H1 (cell line): ENCODE data around the gene DBH. TPM values are rescaled to one million over a fixed set of nuclear protein-coding genes. Genes with fewer than 3 reads are reported as not detected.

ENCODE experiments used
- CTCF ChIA-PET: fragments of 300-600 bp; sonication (Branson Sonifier 250); formaldehyde crosslinking; loops from one replicate; lab custom pipeline; 2021; ENCODE audit not compliant: partially characterized antibody; lab: Charles Lee
- POLR2A ChIA-PET: fragments of 300-600 bp; sonication (Branson Sonifier 250); formaldehyde crosslinking; loops from one replicate; lab custom pipeline; 2021; ENCODE audit warnings: inconsistent platforms; ENCODE audit not compliant: partially characterized antibody; lab: Charles Lee
- DNase-seq, 2 experiments: peaks; one replicate each; pipeline versions ENCODE4 v3.0.0 to v3.0.0-alpha.2; 2010 to 2022; ENCODE audit warnings: low spot score in 2 of 2, low read depth in 1 of 2, mixed read lengths in 1 of 2
- FAIRE-seq: peaks from 2 replicates; lab custom pipeline; 2011; peaks lifted over from hg19 to GRCh38; lab: Jason Lieb, UNC
- H2AFZ ChIP-seq: 2 replicates; pipeline ENCODE4 v1.8.1; 2012; ENCODE audit warnings: low read length, inconsistent platforms
- H2AK5ac ChIP-seq: 2 replicates; pipeline ENCODE4 v1.6.1; 2013; ENCODE audit warnings: low read depth, low read length
- H2BK120ac ChIP-seq: replicated peaks from 2 replicates; pipeline ENCODE3; 2013; ENCODE audit warnings: low read depth, low read length, inconsistent platforms
- H2BK12ac ChIP-seq: 2 replicates; pipeline ENCODE4 v1.6.1; 2013; ENCODE audit warnings: low read depth, low read length
- H2BK15ac ChIP-seq: 2 replicates; pipeline ENCODE4 v1.6.1; 2013; ENCODE audit warnings: low read length
- H2BK20ac ChIP-seq: 2 replicates; pipeline ENCODE4 v1.6.1; 2013; ENCODE audit warnings: low read length
- H2BK5ac ChIP-seq: 2 replicates; pipeline ENCODE4 v1.6.1; 2013; ENCODE audit warnings: low read depth, low read length
- H3K14ac ChIP-seq: 2 replicates; pipeline ENCODE4 v1.6.1; 2013; ENCODE audit warnings: inconsistent platforms; ENCODE audit not compliant: insufficient read length
- H3K18ac ChIP-seq: 2 replicates; pipeline ENCODE4 v1.6.1; 2013; ENCODE audit warnings: low read length; ENCODE audit errors: extremely low read depth
- H3K23ac ChIP-seq: 2 replicates; pipeline ENCODE4 v1.6.1; 2013; ENCODE audit warnings: inconsistent platforms; ENCODE audit not compliant: insufficient read length
- H3K23me2 ChIP-seq: 2 replicates; pipeline ENCODE4 v1.6.1; 2013; ENCODE audit warnings: low read depth, low read length
- H3K27ac ChIP-seq: 2 replicates; pipeline ENCODE4 v1.6.1; 2011; ENCODE audit warnings: low read depth, low read length, inconsistent platforms
- H3K27me3 ChIP-seq, 4 experiments: replicated peaks in 1 of 4; 1 replicate in 1 of 4; 2 replicates in 3 of 4; pipeline versions ENCODE4 v1.6.1 to v1.8.1; 2011 to 2013; ENCODE audit warnings: low read length in 3 of 4, mild to moderate bottlenecking in 3 of 4, inconsistent platforms in 2 of 4, mixed read lengths in 2 of 4, moderate library complexity in 1 of 4; ENCODE audit not compliant: control insufficient read depth in 3 of 4, insufficient read depth in 3 of 4; ENCODE audit errors: extremely low read depth in 1 of 4
- H3K36me3 ChIP-seq, 4 experiments: 2 replicates each; pipeline versions ENCODE4 v1.6.1 to v1.8.1; 2011 to 2013; ENCODE audit warnings: mild to moderate bottlenecking in 4 of 4, low read length in 3 of 4, moderate library complexity in 2 of 4, control low read depth in 1 of 4, inconsistent platforms in 1 of 4; ENCODE audit not compliant: insufficient read depth in 4 of 4, control insufficient read depth in 2 of 4
- H3K4ac ChIP-seq: replicated peaks from 2 replicates; pipeline ENCODE3; 2013; ENCODE audit warnings: low read length, low read depth, mixed read lengths, inconsistent platforms; ENCODE audit not compliant: insufficient read length
- H3K4me1 ChIP-seq, 4 experiments: replicated peaks in 1 of 4; 1 replicate in 1 of 4; 2 replicates in 3 of 4; pipeline versions ENCODE4 v1.6.1 to v1.8.1; 2011 to 2013; ENCODE audit warnings: low read length in 3 of 4, inconsistent platforms in 2 of 4, mixed read lengths in 1 of 4; ENCODE audit not compliant: insufficient read depth in 4 of 4, control insufficient read depth in 3 of 4
- H3K4me2 ChIP-seq, 2 experiments: 2 replicates each; pipeline versions ENCODE4 v1.6.1 to v1.8.1; 2011 to 2013; ENCODE audit warnings: low read depth in 2 of 2, low read length in 2 of 2, control low read depth in 1 of 2, inconsistent platforms in 1 of 2, mild to moderate bottlenecking in 1 of 2; ENCODE audit not compliant: insufficient read depth in 1 of 2
- H3K4me3 ChIP-seq, 4 experiments: fragments of 200-600, 300-600 bp in 1 of 4; sonication (generic), shearing (Covaris generic), sonication (Bioruptor Twin) in 1 of 4; 2 replicates each; pipeline versions ENCODE4 v1.5.1 to v1.8.1; 2011 to 2016; ENCODE audit warnings: low read length in 4 of 4, low read depth in 3 of 4, control low read depth in 2 of 4, inconsistent platforms in 2 of 4, mild to moderate bottlenecking in 2 of 4, mixed read lengths in 1 of 4, moderate library complexity in 1 of 4; ENCODE audit not compliant: insufficient read depth in 2 of 4; ENCODE audit errors: extremely low read depth in 1 of 4
- H3K56ac ChIP-seq: replicated peaks from 2 replicates; pipeline ENCODE3; 2013; ENCODE audit warnings: low read depth, mild to moderate bottlenecking, mixed read lengths, low read length, inconsistent platforms; ENCODE audit not compliant: insufficient read length
- H3K79me1 ChIP-seq: 2 replicates; pipeline ENCODE4 v1.6.1; 2013; ENCODE audit warnings: low read depth, low read length, control low read depth
- H3K79me2 ChIP-seq, 2 experiments: 2 replicates each; pipeline versions ENCODE4 v1.6.1 to v1.8.1; 2012 to 2013; ENCODE audit warnings: low read length in 2 of 2, mild to moderate bottlenecking in 2 of 2, inconsistent platforms in 1 of 2; ENCODE audit not compliant: insufficient read depth in 2 of 2, control insufficient read depth in 1 of 2
- H3K9ac ChIP-seq, 4 experiments: replicated peaks in 1 of 4; 1 replicate in 1 of 4; 2 replicates in 3 of 4; pipeline versions ENCODE4 v1.6.1 to v1.8.1; 2011 to 2013; ENCODE audit warnings: low read depth in 3 of 4, low read length in 3 of 4, control low read depth in 2 of 4, mild to moderate bottlenecking in 2 of 4, moderate library complexity in 2 of 4, inconsistent platforms in 1 of 4; ENCODE audit errors: extremely low read depth in 1 of 4
- H3K9me3 ChIP-seq, 2 experiments: 2 replicates each; pipeline versions ENCODE4 v1.6.1 to v1.8.1; 2012 to 2013; ENCODE audit warnings: mild to moderate bottlenecking in 2 of 2, moderate library complexity in 2 of 2, control low read depth in 1 of 2, inconsistent platforms in 1 of 2, low read depth in 1 of 2, low read length in 1 of 2, mixed read lengths in 1 of 2; ENCODE audit not compliant: insufficient read depth in 2 of 2
- H4K20me1 ChIP-seq, 2 experiments: replicated peaks in 1 of 2; 2 replicates each; pipeline versions ENCODE3 to v1.8.1; 2011 to 2013; ENCODE audit warnings: inconsistent platforms in 2 of 2, low read length in 2 of 2, mild to moderate bottlenecking in 1 of 2; ENCODE audit not compliant: insufficient read depth in 2 of 2, control insufficient read depth in 1 of 2
- H4K5ac ChIP-seq: 2 replicates; pipeline ENCODE4 v1.6.1; 2013; ENCODE audit warnings: low read length, low read depth, mixed read lengths, inconsistent platforms; ENCODE audit not compliant: insufficient read length
- H4K8ac ChIP-seq: 2 replicates; pipeline ENCODE4 v1.8.0; 2013; ENCODE audit warnings: mild to moderate bottlenecking, moderate library complexity, low read length, inconsistent platforms; ENCODE audit not compliant: insufficient read depth; ENCODE audit errors: extremely low read depth
- H4K91ac ChIP-seq: replicated peaks from 2 replicates; pipeline ENCODE3; 2013; ENCODE audit warnings: low read length, mixed read lengths, inconsistent platforms; ENCODE audit not compliant: insufficient read length
- EGR1 ChIP-seq: IDR thresholded peaks from 2 replicates; pipeline ENCODE4 v1.6.1; 2011; ENCODE audit warnings: low read depth, low read length, borderline replicate concordance
- JUND ChIP-seq: IDR thresholded peaks from 2 replicates; pipeline ENCODE4 v1.6.1; 2011; ENCODE audit warnings: mild to moderate bottlenecking, improper control_type of control experiment, low read length
- NRF1 ChIP-seq: IDR thresholded peaks from 2 replicates; pipeline ENCODE4 v1.6.1; 2011; ENCODE audit warnings: mild to moderate bottlenecking, low read depth, low read length, improper control_type of control experiment
- RBBP5 ChIP-seq: IDR thresholded peaks from 2 replicates; pipeline ENCODE4 v1.7.1; 2012; ENCODE audit warnings: low read depth, mild to moderate bottlenecking, inconsistent platforms, low read length, moderate library complexity, borderline replicate concordance
- RFX5 ChIP-seq: IDR thresholded peaks from 2 replicates; pipeline ENCODE4 v1.6.1; 2011; ENCODE audit warnings: low read depth, low read length, improper control_type of control experiment, borderline replicate concordance
- RNF2 ChIP-seq: fragments of 200-900, 300-1000 bp; sonication (generic); IDR thresholded peaks from 2 replicates; pipeline ENCODE4 v1.7.1; 2016; ENCODE audit warnings: borderline replicate concordance, low read depth, mild to moderate bottlenecking, antibody characterized with exemption, low read length; ENCODE audit not compliant: poor library complexity, severe bottlenecking; ENCODE audit errors: missing control alignments
- RXRA ChIP-seq: IDR thresholded peaks from 2 replicates; pipeline ENCODE4 v1.6.1; 2011; ENCODE audit warnings: low read depth, mild to moderate bottlenecking, low read length, moderate library complexity; ENCODE audit not compliant: insufficient read depth
- TAF1 ChIP-seq: IDR thresholded peaks from 2 replicates; pipeline ENCODE4 v1.6.1; 2011; ENCODE audit warnings: mild to moderate bottlenecking, low read depth, low read length
- TAF7 ChIP-seq: optimal IDR thresholded peaks from 2 replicates; pipeline ENCODE3; 2011; ENCODE audit warnings: low read depth, mild to moderate bottlenecking, inconsistent platforms, low read length, moderate library complexity, borderline replicate concordance
- YY1 ChIP-seq: IDR thresholded peaks from 2 replicates; pipeline ENCODE4 v1.6.1; 2011; ENCODE audit warnings: low read depth, mild to moderate bottlenecking, low read length
- WGBS, 2 experiments: shearing (Covaris generic) in 1 of 2; methylation state at CpG; one replicate each; pipeline versions ENCODE4 v1.1.6 to v1.1.7; 2013 to 2015; ENCODE audit warnings: low lambda C conversion rate in 2 of 2, mixed read lengths in 2 of 2, inconsistent platforms in 1 of 2, low coverage in 1 of 2, missing lambda C conversion rate in 1 of 2; ENCODE audit not compliant: insufficient replicate concordance in 2 of 2, insufficient coverage in 1 of 2, insufficient read length in 1 of 2; ENCODE audit errors: extremely low coverage in 1 of 2, missing lambda C conversion rate in 1 of 2; 5-methylcytosine and 5-hydroxymethylcytosine counted together
- polyA plus RNA-seq, 7 experiments: library from polyadenylated mRNA; depleted of rRNA in 3 of 7; stranded (reverse) in 5 of 7; unstranded in 2 of 7; fragments of >200 nt in 5 of 7; fragments of 200-250 nt in 2 of 7; gene quantifications; 1 replicate in 5 of 7; 2 replicates in 1 of 7; 4 replicates in 1 of 7; pipeline versions ENCODE4 v1.2.1 to v1.2.3, GENCODE V29; 2011 to 2013; ENCODE audit warnings: missing spikeins in 2 of 7, mixed read lengths in 2 of 7
- total RNA-seq: library from RNA; stranded (reverse); fragmentation: NEBNext Ultra II Directional; extraction: Animal tissue kit (Norgen Biotek cat#: 25700); gene quantifications from 2 replicates; pipeline ENCODE4 v1.2.1, GENCODE V29; 2021
- TF ChIP-seq, protein P1 (sequence below): IDR thresholded peaks from 2 replicates; pipeline ENCODE4 v1.6.1; 2012; ENCODE audit warnings: inconsistent platforms
- TF ChIP-seq, protein P2 (sequence below): IDR thresholded peaks from 2 replicates; pipeline ENCODE4 v1.6.1; 2012; ENCODE audit warnings: inconsistent platforms

Gene DBH
- total and polyA plus RNA-seq, 2 of the 8 experiments (the other 6 are each of a cell fraction or from before 2014, with no cell fraction given): 0.18 TPM; not detected in 1

DNA sequence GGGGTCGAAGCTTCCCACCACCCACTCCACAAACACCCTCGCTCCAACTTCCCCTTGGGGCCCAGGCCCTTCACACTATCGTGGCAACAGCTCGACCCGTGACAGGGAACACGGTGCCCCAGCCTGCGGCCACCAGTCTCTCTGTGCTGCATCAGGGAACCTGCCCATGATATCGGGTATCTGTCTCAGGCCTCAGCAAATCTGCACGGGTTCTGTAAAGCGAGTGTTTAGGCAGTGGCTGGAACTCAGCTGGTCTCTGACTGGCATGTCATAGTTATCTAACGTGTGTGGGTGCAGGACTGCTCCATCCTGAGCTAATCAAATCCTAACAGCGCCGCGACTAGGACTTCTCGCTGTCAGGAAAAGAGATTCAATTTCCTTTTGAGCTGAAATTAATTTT lies 42.9 kb downstream of the DBH start:
- H3K23me2 ChIP-seq: no peaks in the 10 kb centered on the region
- no peaks in the 10 kb centered on the region for H3K79me2 ChIP-seq
- no peak overlapping the region for H2BK120ac ChIP-seq
- H3K18ac ChIP-seq: no peak overlapping the region
- FAIRE-seq (no peak), DNase-seq (no peak)
- H3K79me1 ChIP-seq: no peaks in the 10 kb centered on the region
- no peak overlapping the region for H2BK15ac ChIP-seq
- H4K20me1 ChIP-seq: no peaks in the 10 kb centered on the region
- H2AFZ ChIP-seq: no peak overlapping the region
- H2AK5ac ChIP-seq: no peak overlapping the region
- H3K4ac ChIP-seq: no peak overlapping the region
- H3K4me3 ChIP-seq: no peak overlapping the region
- peak overlapping the region; percentile 76 for H4K8ac ChIP-seq
- H2BK5ac ChIP-seq: no peak overlapping the region
- no peak overlapping the region for H3K9ac ChIP-seq
- H2BK12ac ChIP-seq: no peak overlapping the region
- H3K4me1 ChIP-seq: peaks cover 0 to 6% (median 2%) of the 10 kb centered on the region in 4 experiments; a peak in 4 of 7 replicates
- no peaks in the 10 kb centered on the region for H3K9me3 ChIP-seq
- no peaks in the 10 kb centered on the region for H3K27me3 ChIP-seq
- ChIA-PET CTCF (interaction anchor here (0.8 to 2.6 kb wide), 11 partner anchors 9 to 153 kb away, joined by 3 to 9 read pairs (median 4); no protein-coding TSS in a partner anchor), POLR2A (interaction anchor here (1.0 to 1.2 kb wide), 2 partner anchors 17 to 201 kb away, joined by 3 read pairs; no protein-coding TSS in a partner anchor)
- H2BK20ac ChIP-seq: no peak overlapping the region
- no peak overlapping the region for H4K5ac ChIP-seq
- no peak overlapping the region for H4K91ac ChIP-seq
- no peak overlapping the region for H3K56ac ChIP-seq
- 88% methylated on average over 15 of the region's 15 CpGs; no CpG with 5 or more reads in 1 of the 2 experiments for WGBS, 2 experiments
- H3K14ac ChIP-seq: no peak overlapping the region
- H3K27ac ChIP-seq: no peak overlapping the region
- no peaks in the 10 kb centered on the region for H3K36me3 ChIP-seq
- H3K4me2 ChIP-seq: no peak overlapping the region
- H3K23ac ChIP-seq: no peak overlapping the region
- TF ChIP-seq RNF2 (no peak), RXRA (no peak), TAF7 (no peak), NRF1 (no peak), YY1 (no peak), TAF1 (no peak), RBBP5 (no peak), EGR1 (no peak), RFX5 (no peak), JUND (no peak)
- TF ChIP-seq, protein P1, sequence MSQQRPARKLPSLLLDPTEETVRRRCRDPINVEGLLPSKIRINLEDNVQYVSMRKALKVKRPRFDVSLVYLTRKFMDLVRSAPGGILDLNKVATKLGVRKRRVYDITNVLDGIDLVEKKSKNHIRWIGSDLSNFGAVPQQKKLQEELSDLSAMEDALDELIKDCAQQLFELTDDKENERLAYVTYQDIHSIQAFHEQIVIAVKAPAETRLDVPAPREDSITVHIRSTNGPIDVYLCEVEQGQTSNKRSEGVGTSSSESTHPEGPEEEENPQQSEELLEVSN: no peak
- TF ChIP-seq, protein P2, sequence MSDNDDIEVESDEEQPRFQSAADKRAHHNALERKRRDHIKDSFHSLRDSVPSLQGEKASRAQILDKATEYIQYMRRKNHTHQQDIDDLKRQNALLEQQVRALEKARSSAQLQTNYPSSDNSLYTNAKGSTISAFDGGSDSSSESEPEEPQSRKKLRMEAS: no peak
